ENCODE measurements around the gene KLHL1. TPM values are rescaled to one million over a fixed set of nuclear protein-coding genes. Genes with fewer than 3 reads are reported as not detected.

KLHL1 gene
- total RNA-seq, 1 donor from 2014 or later: not detected

DNA sequence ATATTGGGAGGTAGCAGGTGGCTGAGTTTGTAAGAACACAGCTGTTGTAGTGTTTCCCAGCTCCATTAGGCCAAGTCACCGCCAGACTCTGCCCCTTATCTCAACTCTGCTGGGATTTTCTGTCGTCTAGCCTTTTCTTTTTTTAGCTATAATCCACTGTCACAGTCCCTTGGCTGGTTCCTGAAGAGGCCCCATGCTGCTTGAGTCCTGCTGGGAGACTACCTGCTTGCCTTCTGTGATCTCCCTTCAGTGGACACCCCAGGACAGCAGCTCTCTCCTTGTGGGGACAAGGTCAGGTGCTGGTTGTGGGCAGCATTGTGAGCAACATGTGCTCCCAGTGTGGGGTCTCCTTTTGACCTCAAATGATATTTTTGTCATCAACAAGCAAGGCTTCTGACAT lies 195.6 kb downstream of the KLHL1 start:
- Histone ChIP-seq H3K27me3 (no peaks in the 10 kb centered on the region), H3K4me1 (no peaks in the 10 kb centered on the region), H3K9me3 (no peaks in the 10 kb centered on the region), H3K4me3 (no peak overlapping the region), H3K27ac (no peak overlapping the region), H3K36me3 (no peaks in the 10 kb centered on the region)
- intact Hi-C loops (cut with DNase I): no loop called here
- DNase-seq (ENCODE audit: extremely low spot score in 2 of 2): no peak
- no peak for TF ChIP-seq POLR2AphosphoS5 (IDR thresholded peaks at IDR 0.05; ENCODE audit: insufficient read depth in 1 of 2, low read depth in 1 of 2)
- TF ChIP-seq CTCF (IDR thresholded peaks at IDR 0.05): no peak
- no peak for TF ChIP-seq POLR2A (IDR thresholded peaks at IDR 0.05)

DNA sequence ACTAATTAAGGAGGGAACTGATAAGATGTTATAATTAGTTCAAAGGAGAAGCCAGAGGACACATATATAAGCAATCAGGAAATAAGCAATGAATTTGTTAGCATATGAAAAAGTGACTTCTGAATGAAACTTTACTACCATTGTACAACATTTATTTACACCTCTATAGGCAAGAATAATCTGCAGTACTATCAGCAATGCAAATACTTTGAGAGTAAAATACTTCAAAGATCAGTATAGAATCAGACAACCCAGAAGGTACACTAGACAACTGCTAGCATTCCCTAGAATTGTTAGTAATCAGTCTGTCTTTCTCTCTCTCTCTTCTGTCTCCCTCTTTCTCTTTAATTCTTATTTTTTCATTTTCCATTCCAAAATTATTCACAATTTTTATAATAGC lies 197.5 kb downstream of the KLHL1 start:
- no peak overlapping the region for H3K4me3 ChIP-seq
- no peak for DNase-seq (ENCODE audit: extremely low spot score in 2 of 2)
- TF ChIP-seq CTCF (IDR thresholded peaks at IDR 0.05) (no peak), POLR2AphosphoS5 (IDR thresholded peaks at IDR 0.05; ENCODE audit: insufficient read depth in 1 of 2, low read depth in 1 of 2) (no peak), POLR2A (IDR thresholded peaks at IDR 0.05) (no peak)
- H3K9me3 ChIP-seq: no peaks in the 10 kb centered on the region
- H3K4me1 ChIP-seq: no peaks in the 10 kb centered on the region
- H3K36me3 ChIP-seq: no peaks in the 10 kb centered on the region
- intact Hi-C loops (cut with DNase I): no loop called here
- no peaks in the 10 kb centered on the region for H3K27me3 ChIP-seq
- H3K27ac ChIP-seq: no peak overlapping the region

- DNase-seq (ENCODE audit: extremely low spot score in 2 of 2): no peak
- intact Hi-C loops (cut with DNase I): no loop called here
- Histone ChIP-seq H3K9me3 (no peaks in the 10 kb centered on the region), H3K36me3 (no peaks in the 10 kb centered on the region), H3K4me3 (no peak overlapping the region), H3K27ac (no peak overlapping the region), H3K27me3 (no peaks in the 10 kb centered on the region), H3K4me1 (no peaks in the 10 kb centered on the region)
- TF ChIP-seq POLR2AphosphoS5 (IDR thresholded peaks at IDR 0.05; ENCODE audit: insufficient read depth in 1 of 2, low read depth in 1 of 2) (no peak), POLR2A (IDR thresholded peaks at IDR 0.05) (no peak), CTCF (IDR thresholded peaks at IDR 0.05) (no peak)
Observed at GRCh38 chr13:69904784-69905183, 203.5 kb downstream of the KLHL1 start.

GRCh38 chr13:69903081-69903480 lies 205.2 kb downstream of the KLHL1 start:
- intact Hi-C loops (cut with DNase I): no loop called here
- no peaks in the 10 kb centered on the region for H3K36me3 ChIP-seq
- no peak overlapping the region for H3K4me3 ChIP-seq
- DNase-seq (ENCODE audit: extremely low spot score in 2 of 2): no peak
- TF ChIP-seq CTCF (IDR thresholded peaks at IDR 0.05) (no peak), POLR2A (IDR thresholded peaks at IDR 0.05) (no peak), POLR2AphosphoS5 (IDR thresholded peaks at IDR 0.05; ENCODE audit: insufficient read depth in 1 of 2, low read depth in 1 of 2) (no peak)
- H3K4me1 ChIP-seq: no peaks in the 10 kb centered on the region
- no peaks in the 10 kb centered on the region for H3K27me3 ChIP-seq
- no peak overlapping the region for H3K27ac ChIP-seq
- no peaks in the 10 kb centered on the region for H3K9me3 ChIP-seq

- no peak for TF ChIP-seq POLR2A (IDR thresholded peaks at IDR 0.05)
- no peak for TF ChIP-seq POLR2AphosphoS5 (IDR thresholded peaks at IDR 0.05; ENCODE audit: insufficient read depth in 1 of 2, low read depth in 1 of 2)
- TF ChIP-seq CTCF (IDR thresholded peaks at IDR 0.05): no peak
- no peaks in the 10 kb centered on the region for H3K36me3 ChIP-seq
- no peaks in the 10 kb centered on the region for H3K9me3 ChIP-seq
- H3K4me1 ChIP-seq: no peaks in the 10 kb centered on the region
- H3K27me3 ChIP-seq: no peaks in the 10 kb centered on the region
- intact Hi-C loops (cut with DNase I): no loop called here
- H3K27ac ChIP-seq: no peak overlapping the region
- DNase-seq (ENCODE audit: extremely low spot score in 2 of 2): no peak
- no peak overlapping the region for H3K4me3 ChIP-seq
Observed at GRCh38 chr13:69882451-69882850, 225.8 kb downstream of the KLHL1 start.

All from vagina (tissue), 2 donors.